NCI-H526 treated with DMSO at 0.1 percent for 48 hours (cell line): ENCODE measurements around the gene MOV10.

ENCODE experiments used
- DNase-seq: peaks from one replicate; lab custom pipeline; 2025; lab: John Stamatoyannopoulos, UW

The MOV10 gene

DNA sequence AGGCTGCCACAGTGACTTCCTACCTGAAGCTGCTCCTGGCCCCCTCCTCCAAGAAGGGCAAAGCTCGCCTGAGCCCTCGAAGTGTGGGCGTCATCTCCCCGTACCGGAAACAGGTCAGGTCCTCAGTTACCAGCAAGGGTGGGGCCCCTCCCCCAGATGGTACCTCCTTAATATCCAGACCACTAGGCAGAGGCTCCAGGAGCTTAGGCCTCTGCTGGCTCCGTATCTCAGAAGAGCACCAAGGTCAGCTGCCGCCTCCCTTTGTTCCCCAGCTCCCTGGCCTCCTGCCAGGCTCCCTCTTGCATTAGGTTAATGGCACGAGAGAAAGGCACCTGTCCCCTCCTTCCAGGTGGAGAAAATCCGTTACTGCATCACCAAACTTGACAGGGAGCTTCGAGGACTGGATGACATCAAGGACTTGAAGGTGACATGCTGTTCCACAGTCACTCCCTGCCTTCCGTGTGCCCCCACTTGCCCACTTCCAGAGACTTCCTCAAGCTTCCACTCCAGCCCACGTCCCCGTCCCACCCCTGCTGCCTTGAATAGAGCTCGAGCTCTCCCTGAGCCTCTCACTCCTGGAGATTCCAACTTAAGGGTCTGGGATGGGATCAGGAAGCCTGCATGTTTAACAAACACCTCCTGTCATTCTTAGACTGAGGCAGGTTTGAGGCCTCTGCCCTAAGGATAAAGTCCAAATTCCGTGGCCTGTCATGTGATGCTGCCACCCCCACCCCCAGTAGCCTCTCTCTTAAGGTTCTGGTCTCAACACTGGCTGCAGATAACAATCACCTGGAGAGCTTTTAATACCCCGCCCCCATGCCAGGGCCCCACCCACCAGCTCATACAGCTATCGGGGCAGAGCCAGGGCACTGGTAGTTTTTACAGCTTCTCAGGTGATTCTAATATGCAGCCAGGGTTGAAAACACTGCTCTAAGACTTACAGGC, 24.2 kb downstream of the MOV10 start:
- peak; percentile 19 for DNase-seq

DNA sequence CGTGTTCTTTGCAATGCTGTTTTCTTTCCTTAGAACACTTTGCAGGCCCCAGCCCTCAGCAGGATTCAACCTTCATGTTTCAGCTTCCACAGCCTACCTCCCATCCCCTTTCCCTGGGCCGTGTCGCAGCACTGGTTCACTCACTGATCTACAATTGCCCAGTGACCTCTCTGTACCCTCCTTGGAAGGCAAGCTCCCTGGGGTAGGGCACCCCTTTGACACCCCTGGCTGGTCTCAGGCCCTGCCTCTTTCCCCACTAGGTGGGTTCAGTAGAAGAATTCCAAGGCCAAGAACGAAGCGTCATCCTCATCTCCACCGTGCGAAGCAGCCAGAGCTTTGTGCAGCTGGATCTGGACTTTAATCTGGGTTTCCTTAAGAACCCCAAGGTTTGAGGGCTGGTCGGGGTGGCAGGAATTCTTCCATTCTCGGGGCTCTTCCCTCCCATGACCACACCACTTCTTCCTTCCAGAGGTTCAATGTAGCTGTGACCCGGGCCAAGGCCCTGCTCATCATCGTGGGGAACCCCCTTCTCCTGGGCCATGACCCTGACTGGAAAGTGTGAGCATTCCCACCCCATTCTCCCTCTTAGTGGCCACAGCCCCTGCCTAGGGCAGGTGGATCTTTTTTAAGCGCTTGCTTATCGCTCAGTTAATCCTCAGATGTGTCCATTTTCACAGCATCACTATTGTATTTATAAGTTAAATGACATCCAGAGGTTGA, 25.1 kb downstream of the MOV10 start:
- no peak for DNase-seq

DNA sequence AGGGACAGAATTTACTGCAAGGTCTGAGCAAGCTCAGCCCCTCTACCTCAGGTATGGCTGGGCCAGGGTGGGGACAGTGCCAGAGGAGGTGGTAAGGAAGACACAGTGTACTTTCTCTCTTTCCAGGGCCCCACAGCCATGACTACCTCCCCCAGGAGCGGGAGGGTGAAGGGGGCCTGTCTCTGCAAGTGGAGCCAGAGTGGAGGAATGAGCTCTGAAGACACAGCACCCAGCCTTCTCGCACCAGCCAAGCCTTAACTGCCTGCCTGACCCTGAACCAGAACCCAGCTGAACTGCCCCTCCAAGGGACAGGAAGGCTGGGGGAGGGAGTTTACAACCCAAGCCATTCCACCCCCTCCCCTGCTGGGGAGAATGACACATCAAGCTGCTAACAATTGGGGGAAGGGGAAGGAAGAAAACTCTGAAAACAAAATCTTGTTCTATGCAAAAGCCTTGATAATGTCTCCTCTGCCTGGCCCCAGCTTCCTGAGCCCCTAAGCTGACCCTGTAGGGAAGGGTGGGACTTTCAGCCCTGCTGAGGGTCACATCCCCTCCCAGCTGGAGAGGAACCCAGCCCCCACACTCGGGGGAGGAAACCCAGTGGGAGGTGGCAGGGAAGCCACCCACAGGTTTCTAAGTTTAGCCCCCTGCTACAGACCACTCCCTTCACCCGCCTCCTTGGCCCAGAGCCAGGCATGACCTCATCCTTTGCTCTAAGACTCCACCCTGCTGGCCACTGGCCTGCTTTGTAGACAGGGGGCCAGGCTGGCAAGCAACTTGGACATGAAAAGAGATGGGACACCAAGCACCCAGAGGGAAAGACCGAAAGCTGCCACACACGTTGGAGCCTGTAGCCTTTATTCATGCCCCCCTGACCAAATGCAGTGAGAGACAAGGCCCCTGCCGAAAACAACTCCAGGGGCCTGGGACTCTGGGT, 26.1 kb downstream of the MOV10 start:
- DNase-seq, result no peak

DNA sequence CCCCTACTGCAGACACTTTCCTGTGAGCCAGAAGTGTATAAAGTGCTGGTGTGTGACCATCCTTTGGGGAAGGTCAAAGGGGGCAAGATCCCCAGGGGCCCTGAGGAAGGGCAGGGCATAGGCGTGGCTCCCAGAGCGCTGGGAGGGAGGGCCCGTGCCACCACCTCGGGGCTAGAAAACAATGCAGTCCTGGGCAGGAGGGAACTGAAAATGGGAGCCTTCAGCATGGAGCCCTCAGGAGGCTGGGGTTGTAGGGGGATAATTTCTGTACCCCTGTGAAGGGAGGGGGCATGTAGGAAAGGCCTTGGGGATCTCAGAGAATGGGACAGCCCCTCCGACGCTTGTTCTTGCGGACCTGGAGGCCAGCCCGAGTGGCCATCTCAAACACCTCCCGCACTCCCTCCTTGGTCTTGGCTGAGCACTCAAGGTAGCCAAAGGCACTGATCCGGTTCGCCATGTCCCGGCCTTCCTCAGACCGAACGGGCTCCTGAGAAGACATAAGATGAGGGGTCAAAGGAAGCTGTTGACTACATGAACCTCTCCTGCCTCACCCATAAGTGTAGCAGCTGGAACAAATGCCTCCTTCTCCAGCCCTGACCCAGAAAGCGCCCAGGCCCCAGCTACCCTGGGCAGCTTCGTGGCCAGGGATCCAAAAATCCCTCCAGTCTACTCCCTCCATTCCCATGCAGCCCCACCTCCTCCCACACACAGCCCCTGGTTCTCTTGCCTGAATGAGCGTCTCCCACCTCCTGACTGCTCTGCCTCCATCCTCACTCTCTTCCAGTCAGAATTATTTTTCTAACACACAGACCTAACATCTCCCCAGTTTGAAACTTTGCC, 27.0 kb downstream of the MOV10 start:
- no peak for DNase-seq

DNA sequence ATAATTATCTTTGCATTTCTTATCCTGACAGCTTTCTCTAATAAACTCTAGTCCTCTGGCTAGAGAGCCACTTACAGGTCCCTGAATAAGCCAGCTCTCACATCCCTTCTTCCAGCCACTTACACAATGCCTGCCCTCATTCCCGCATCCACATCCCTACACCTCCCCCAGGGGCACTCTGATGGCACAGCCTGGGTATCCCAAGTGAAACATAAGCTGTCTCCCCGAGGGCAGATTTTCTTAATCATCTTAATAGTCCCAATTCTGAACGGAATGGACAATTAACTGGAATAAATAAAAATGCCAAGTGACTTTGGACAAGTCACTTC, 27.6 kb downstream of the MOV10 start:
- DNase-seq, result no peak

DNA sequence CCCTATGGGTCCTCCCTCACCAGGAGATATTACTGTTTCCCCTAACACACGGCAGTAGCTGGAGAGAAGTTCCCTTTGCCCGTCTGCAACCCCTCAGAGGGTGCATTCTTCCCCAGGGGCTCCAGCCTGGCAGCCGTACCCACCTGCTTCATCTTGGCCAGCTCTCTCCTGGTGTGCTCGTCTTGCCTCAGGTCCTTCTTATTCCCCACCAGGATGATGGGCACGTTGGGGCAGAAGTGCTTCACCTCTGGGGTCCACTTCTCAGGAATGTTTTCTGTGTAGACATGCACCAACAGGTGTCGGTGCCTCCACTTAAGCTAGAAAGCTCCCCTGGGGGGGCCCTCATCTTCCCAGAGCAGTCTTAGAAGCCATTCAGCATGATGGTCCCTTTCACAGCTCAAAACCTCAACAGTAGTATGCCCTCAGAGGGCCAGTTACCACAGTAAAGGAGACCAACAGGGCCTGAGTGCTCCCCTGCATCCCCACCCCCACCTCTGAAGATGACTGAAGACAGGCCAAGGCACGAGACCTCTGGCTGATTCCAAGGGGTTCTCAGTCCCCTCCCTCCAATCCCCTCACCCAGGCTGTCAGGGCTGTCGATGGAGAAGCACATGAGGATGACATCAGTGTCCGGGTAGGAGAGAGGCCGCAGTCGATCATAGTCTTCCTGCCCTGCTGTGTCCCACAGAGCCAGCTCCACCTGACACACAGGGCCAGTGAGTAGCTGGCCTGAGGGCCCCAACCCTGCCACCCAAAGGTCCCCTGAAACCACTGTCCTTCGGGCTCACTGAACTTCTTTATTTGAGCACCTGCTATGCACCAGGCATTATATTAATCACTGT, 28.2 kb downstream of the MOV10 start:
- DNase-seq, result no peak

DNA sequence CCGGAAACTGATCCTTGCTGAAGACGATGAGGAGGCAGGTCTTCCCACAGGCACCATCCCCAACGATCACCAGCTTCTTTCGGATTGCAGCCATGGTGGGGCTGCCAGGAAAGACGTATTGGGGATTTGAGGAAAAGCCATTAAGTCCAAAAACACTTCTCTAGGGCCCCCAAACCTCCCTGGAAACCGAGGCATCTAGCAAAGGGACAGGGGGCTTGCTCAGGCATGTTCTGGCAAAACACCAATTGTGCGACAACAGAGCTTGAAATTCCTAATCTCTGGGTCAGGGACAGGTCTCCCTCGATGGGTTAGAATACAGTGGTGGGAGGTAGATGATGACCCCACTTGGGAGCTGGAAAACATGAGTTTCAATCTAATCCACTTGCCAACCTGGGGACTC, 29.2 kb downstream of the MOV10 start:
- no peak for DNase-seq

DNA sequence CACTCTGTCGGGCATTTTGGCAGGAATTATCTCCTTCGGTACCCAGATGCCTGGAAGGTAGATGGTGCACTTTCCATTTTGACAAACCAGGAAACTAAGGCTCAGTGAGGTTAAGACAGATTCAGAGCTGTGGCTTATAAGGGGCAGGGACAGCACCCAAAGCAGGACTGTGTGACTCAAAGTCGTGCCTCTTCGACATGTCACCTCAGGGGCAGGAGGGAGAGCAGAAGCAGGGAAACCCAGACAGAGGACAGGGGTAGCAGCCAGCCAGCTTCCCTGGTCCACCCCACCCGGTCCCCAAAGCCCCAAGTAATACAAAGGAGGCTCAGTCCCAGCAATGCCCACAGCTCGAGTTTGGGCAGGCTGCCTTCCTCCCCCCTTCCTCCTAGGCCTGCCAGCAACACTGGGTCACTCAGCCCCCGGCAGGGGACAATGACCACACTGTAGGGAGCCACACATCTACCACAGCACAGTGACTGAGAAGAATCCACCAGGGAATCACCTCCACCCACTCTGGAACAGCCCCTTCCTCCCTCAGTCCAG, 30.0 kb downstream of the MOV10 start:
- DNase-seq, result no peak

DNA sequence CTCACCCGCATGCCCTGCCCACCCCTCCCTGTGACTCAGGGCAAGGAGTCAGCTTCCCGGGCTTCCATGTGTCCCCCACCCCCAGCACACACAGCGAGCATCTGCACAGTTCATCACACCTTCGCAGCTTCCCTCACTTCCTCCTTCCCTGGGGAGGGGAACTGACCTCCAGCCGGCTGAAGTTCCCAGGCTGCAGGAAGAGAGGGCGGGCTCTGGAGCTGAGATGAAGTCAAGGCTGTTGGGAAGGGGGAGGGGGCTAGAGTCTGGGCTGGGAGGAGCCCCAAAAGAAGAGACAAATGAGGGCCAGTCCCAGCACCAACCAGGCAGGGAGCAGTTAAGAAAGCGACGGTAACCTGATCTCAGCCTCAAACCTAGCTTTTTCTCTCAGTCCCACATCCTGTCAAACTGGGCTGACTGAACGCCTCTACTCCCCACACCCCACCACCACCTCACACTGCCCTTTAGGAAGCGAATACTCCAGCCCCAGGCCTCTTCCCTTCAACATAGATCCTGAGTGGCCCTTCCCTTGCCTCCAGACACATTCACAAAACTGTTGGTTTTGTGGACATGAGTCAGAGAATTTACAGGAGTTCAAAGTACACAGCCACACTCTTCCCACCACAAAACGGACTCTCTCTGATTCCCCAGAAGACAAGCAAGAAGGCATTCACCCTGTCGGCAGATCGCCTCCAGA, 30.6 kb downstream of the MOV10 start:
- DNase-seq, result peak; percentile 78

DNA sequence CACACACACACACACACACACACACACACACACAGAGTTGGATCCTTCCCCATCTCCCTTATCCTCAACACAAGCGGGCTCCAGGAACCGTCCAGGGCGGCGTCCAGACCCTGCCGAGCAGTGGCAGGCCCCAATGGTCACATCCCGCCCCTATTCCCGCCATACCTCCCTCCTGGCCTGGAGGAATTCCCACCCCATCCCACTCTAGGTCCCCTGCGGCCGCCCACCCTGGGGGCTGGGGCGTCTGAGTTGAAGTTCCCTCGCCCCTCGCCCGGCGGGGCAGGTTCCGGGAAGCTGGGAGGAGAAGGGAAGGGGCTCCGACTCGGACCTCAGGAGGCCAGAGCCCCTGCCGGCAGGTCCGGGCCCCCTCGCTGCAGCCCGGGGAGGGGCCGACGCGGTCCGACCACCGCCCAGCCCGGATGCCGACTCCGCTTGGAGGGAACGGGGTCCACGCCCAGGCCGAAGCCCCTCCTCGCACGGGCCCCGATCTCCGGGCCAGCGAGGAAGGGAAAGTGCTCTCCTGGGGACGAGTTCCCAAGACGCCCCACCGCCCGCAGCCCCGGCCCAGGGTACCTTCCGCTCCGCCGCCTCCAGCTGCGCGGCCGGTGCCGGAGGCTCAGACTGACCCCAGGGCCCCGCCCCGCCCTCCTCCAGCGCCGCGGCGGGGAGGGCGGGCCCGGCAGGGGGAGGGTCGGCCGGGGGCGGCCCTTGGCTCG, 32.2 kb downstream of the MOV10 start, which contains the start of gene RHOC:
Gene RHOC, minus strand, starts transcription at position 623 of the 716 bp plus-strand sequence. CDS start 3,328 bp downstream, outside the sequence.
- peak; percentile 64 for DNase-seq

DNA sequence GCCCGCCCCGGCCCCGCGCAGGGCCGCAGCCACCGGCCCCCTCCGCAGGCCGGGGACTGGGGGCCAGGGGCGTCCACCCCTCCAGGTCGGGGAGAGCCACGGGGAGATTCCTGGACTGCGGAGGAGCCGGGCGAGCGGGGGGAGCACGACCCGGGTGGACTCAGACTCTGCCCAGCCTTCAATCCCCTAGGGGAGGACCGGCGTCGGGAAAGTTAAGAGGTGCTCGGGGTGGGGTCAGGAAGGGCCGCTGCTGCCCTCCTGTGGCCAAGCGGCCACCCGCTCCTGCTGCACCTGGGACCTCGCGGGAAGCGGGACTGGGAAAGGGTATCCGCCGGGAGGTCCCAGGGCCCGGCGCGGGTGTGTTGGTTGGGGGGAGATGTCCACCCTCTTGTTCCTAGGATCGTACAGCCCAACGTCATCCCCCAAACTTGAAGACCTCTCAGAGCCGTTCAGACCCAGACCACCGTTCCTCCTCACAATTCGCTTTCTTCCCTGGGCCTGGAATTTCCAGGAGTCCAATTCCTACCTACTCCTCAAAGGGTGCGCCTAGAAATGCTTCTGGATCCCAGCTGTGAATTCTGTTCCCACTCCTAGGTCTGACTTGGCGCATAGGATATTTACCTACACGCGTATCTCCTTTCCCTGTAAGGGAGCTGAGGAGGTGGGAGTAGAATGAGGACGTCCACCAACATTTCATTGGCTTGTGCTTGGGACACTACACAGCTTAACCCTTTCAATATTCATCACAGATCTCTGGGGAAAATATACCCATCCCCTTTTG, 33.0 kb downstream of the MOV10 start:
- DNase-seq, result peak; percentile 84

DNA sequence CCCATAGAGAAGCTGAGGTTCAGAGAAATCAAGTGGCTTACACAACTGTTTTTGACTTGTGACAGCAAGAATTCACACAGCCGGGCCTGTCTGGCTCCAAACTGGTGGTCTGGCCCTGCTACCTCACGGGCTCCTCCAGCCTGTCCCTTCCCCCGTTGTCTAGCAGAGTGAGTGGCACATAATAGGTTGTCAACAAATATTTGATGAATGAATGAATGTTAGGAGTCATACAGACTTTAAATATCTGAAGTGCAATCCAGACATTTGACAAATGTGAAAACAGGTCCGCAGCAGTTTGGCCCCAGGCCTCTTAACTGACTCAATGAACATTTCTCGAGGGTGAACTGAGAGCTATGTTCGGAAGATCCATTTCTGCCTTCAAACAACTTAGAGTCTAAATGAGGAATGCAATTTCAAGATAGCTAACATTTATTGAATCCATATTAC, 33.6 kb downstream of the MOV10 start:
- no peak for DNase-seq

DNA sequence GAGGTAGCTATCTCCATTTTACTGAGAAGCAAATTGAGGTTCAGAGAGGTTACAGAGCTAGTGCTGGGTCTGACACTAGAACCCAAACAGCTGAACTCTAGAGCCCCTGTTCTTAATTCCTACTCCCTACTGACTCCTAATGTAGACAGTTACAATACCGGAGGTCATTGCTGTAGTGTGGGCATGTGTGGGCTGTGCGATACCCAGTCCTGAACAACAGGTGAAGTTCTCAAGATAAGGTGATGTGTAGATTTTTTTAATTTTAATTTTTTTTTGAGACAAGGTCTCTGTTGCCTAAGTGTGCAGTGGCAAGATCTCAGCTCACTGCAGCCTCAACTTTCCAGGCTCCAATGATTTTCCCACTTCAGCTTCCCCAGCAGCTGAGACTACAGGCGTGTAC, 34.0 kb downstream of the MOV10 start:
- no peak for DNase-seq

DNA sequence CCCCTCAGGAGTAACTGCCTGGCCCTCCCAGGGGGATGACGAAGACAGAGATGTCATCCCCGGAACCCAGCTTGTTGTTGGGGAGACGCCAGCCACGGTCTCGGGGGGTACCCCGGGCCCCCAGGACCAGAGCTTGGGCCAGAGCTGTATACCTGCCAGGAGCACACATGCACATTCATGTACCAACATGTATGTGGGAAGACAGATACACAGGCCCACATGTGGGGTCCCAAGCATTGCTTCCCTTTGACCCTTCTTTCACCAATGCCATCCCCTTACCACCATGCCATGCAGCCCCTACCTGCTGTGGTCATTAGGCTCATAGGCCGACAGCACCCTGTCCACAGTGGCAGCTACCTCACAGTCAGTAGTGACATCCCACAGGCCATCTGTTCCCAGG, 35.7 kb downstream of the MOV10 start:
- DNase-seq, result no peak

DNA sequence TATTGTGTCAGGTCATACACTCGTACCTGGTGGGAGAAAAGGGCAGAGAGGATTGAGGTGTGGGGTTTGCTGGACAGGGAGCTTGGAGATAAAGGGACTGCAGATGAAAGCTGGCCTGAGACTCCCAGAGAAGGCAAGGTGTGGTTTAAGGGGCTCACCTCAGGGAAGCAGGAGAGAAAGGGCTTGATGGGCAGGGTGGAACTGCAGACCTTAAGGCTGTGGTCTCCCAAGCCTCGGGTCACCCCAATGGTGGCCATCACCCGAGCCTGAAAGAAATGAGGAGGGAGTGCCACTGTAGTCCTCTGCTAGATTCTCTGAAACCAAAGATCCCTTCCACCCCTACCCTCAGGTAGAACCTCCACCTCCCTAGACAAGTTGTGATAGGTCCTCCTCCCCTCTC, 36.1 kb downstream of the MOV10 start:
- DNase-seq, result no peak

DNA sequence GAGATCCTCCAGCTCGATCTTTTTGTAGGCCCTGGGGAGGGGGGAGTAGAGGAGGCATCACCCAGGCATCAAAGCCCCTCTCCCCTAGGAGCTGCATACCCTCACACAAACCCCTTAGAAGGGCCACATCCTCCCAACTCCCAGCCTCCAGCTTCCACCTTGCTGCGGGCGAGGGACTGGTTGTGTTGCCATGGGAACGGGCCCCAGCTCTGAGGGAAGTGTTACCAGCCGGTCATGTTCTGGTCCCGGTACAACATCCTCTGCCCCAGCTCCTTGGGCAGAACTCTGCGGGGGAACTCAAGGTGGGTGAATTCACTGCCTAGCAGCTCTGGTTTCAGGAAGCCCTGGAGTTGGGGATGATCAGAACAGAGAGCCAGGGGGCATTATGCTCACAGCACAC, 36.6 kb downstream of the MOV10 start:
- no peak for DNase-seq

DNA sequence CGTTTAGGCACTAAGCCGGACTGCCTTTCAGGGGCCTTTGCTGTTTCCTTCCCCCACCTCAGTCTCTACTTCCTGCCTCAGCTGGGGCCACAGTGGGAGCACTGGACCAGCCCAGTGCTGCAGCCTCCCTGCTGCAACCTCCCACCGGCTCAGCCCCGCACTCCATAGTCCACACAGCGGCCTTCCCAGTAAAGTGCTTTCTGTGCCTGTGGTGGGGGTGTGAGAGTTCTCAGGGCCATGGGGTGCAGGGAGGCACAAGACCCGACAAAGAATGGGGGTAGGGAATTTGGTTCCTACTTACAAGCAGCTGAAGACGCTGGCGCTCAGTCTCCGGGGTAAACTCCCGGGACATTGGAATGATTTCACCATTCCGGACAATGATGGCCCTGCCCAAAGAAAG, 37.2 kb downstream of the MOV10 start:
- DNase-seq, result no peak

DNA sequence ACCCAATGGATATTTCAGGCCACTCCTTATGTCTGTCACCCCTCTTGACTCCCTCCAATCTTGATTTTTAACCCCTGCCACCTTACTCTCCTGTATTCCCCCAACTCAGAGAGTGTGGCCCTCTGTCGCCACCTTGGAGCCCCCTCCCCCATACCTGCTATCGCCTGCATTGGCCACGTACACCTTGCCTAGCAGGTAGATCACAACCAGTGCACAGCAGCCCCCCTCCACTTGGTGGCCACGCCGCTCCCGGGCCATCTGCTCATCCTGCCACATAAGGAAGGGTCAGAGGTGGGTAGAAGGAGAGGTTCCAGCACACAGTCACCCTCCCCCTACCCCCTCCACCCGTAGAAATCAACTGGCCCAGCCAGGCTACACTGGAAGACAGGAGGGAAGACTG, 37.7 kb downstream of the MOV10 start:
- no peak for DNase-seq
